ENCODE data around the gene EZR.

The EZR gene

DNA sequence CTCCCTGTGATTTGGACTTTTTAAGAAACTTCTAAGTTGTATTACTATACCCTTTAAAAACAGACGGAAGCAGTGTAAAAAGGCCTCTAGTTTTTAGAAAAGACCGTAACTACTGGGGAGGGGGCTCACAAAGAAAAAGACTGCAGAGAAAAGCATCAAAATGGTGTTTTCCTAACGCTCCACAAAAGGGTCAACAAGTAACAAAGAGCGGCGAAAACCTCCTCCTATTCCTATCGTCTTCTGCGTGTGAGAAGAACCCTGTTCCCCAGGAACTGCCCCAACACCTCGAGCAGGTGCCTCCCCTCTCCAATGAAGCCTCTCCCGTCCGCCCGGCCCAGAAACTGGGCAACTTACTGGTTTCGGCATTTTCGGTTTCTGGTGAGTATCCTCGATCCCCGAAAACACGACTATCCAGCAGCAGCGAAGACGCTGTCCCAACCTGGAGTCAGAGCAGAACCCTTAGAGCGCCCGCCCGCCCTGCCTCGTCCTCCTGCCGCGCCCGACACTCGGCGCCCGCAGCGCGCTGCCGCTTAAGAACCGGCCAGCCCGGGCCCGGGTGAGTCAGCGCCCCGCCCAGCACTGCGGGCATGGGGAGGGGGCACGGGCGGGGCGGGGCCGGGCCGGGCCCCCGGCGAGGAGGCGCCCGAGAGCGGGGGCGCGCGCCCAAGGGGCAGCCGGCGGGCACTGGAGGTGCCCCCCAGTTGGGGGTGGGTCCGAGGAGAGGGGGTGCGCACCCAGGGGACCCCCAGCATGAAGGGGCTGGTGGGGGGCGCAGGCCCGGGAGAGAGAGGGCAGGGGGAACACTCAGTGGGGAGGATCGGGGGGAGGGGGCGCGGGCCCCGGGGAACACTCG lies 1.2 kb downstream of the EZR start:
- H3K4me3 ChIP-seq (ENCODE audit: low read depth, low read length): peak overlapping the region; percentile 74
- peak; percentile 68 for DNase-seq (ENCODE audit: low read depth)
- TF ChIP-seq, protein P1, sequence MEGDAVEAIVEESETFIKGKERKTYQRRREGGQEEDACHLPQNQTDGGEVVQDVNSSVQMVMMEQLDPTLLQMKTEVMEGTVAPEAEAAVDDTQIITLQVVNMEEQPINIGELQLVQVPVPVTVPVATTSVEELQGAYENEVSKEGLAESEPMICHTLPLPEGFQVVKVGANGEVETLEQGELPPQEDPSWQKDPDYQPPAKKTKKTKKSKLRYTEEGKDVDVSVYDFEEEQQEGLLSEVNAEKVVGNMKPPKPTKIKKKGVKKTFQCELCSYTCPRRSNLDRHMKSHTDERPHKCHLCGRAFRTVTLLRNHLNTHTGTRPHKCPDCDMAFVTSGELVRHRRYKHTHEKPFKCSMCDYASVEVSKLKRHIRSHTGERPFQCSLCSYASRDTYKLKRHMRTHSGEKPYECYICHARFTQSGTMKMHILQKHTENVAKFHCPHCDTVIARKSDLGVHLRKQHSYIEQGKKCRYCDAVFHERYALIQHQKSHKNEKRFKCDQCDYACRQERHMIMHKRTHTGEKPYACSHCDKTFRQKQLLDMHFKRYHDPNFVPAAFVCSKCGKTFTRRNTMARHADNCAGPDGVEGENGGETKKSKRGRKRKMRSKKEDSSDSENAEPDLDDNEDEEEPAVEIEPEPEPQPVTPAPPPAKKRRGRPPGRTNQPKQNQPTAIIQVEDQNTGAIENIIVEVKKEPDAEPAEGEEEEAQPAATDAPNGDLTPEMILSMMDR (conservative IDR thresholded peaks at IDR 0.05; ENCODE audit: low read depth, low read length): no peak

DNA sequence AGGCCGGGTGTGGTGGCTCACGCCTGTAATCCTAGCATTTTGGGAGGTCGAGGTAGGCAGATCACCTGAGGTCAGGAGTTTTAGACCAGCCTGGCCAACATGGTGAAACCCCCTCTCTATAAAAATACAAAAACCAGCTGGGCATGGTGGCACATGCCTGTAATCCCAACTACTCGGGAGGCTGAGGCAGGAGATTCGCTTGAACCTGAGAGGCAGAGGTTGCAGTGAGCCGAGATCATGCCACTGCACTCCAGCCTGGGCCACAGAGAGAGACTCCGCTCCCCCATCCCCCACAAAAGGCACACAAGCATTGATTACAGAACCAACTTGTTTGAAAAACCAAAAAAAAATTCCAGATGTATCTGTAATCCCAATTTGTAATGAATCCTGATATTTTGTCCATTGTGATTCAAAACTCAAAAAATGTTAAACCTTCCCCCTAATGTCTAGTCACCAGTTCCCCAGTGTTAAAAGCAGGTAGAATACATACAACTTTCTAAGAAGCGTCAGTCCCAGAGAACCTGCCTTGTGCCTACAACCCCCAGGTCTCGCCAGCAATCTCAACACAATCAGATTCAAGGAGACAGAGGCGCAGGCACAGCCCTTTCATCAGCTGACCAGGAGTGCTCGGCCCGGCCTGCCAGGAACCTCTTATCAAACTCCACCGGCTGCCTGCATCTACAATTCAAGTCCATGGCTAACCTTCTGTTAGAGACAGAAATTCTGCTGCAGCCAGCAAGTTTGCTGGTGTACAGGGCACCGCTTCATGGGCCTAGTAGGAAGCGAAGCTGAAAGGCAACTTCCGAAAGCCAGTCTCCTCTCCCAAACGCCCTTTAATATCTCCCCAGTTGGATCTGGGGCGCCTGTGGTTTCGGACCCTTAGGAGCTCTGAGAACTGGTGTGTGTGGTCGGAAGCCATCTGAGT lies 2.1 kb downstream of the EZR start:
- H3K4me3 ChIP-seq (ENCODE audit: low read depth, low read length): peak overlapping the region; percentile 74
- peak; percentile 31 for DNase-seq (ENCODE audit: low read depth)
- TF ChIP-seq, protein P1 (conservative IDR thresholded peaks at IDR 0.05; ENCODE audit: low read depth, low read length): no peak

DNA sequence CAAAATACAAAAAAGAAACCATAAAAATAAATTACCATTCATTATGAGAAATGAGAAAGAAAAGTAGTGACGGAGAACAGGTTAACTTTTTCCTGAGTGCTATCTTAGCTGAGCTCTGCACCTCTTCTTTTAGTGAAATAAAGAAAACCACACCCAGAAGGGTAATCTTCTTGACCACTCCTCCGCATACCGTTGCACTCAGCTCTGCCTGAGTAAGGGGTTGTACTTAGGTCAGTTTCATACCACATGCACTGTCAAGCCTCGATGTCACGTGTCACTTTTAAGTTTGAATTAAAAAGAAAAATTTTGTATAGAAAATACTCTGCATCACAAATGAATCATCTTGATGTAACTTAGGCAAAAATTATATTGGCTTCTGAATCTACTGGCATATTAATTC lies 2.8 kb downstream of the EZR start:
- H3K4me3 ChIP-seq (ENCODE audit: low read depth, low read length): no peak overlapping the region
- no peak for DNase-seq (ENCODE audit: low read depth)
- TF ChIP-seq, protein P1 (conservative IDR thresholded peaks at IDR 0.05; ENCODE audit: low read depth, low read length): no peak

DNA sequence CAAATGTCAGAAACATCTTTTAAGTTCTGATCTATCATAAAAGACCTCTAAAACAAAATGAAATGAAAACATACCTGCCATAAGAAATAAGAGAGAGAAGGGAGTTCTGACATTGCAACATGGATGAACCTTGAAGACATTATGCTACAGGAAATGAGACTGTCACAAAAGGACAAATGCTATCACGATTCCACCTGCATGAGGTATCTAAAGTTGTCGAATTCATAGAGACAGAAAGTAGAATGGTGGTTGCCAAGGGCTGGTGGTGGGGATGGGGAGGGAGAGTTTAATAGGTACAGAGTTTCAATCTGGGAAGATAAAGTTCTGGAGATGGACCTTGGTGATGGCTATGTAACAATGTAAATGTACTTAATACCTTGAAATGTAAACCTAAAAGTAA lies 3.3 kb downstream of the EZR start:
- no peak overlapping the region for H3K4me3 ChIP-seq (ENCODE audit: low read depth, low read length)
- no peak for DNase-seq (ENCODE audit: low read depth)
- TF ChIP-seq, protein P1 (conservative IDR thresholded peaks at IDR 0.05; ENCODE audit: low read depth, low read length): no peak

DNA sequence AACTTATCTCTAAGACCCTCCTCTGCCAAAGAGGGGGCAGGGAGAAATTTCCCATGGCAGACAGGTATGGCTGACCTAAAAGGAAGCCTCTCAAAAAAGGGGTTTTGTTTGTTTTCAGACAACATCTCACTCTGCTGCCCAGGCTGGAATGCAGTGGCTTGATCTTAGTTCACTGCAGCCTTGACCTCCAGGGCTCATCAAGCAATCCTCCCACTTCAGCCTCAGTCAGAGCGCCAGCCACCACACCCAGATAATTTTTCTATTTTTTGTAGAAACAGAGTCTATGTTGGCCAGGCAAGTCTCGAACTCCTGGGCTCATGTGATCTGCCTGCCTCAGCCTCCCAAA lies 3.8 kb downstream of the EZR start:
- no peak overlapping the region for H3K4me3 ChIP-seq (ENCODE audit: low read depth, low read length)
- TF ChIP-seq, protein P1 (conservative IDR thresholded peaks at IDR 0.05; ENCODE audit: low read depth, low read length): no peak
- DNase-seq (ENCODE audit: low read depth): no peak

DNA sequence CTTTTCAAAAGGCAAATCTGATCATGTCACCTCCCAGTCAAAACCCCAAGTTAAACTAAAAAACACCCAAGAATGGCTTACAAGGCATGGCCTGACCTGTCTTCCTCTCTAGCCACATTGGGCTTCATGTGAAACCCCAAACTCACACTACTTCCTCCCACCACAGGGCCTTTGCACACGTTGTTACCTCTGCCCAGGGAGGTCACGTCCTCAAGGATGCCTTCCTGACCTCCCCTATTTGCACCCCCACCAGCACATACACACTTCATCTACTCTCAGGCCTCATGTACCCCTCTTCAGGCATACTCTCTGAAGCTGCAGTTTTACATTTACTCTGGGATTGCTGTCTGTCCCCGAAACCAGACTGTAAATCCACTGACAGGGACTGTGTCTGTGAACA lies 6.1 kb downstream of the EZR start:
- no peak overlapping the region for H3K4me3 ChIP-seq (ENCODE audit: low read depth, low read length)
- DNase-seq (ENCODE audit: low read depth): no peak
- TF ChIP-seq, protein P1 (conservative IDR thresholded peaks at IDR 0.05; ENCODE audit: low read depth, low read length): no peak

Measured in choroid plexus epithelial cell (primary cell).